GM12878 (cell line): ENCODE measurements around the gene PGK1. TPM values are rescaled to one million over a fixed set of nuclear protein-coding genes. Genes with fewer than 3 reads are reported as not detected.

Experiments
- BCL11A ChIP-seq: IDR thresholded peaks from 2 replicates; pipeline ENCODE4 v1.6.1; 2011; ENCODE audit warnings: low read depth, low read length
- BCL3 ChIP-seq: IDR thresholded peaks from 2 replicates; pipeline ENCODE4 v1.6.1; 2011; ENCODE audit warnings: borderline replicate concordance, low read depth, mild to moderate bottlenecking, moderate library complexity, low read length; ENCODE audit not compliant: insufficient read depth, poor library complexity, severe bottlenecking
- EP300 ChIP-seq, 2 experiments: fragments of 150-350 bp in 1 of 2; IDR thresholded peaks; 2 replicates each; pipeline ENCODE4 v1.6.1; 2011 to 2012; ENCODE audit warnings: low read depth in 2 of 2, low read length in 2 of 2, borderline replicate concordance in 1 of 2, improper control_type of control experiment in 1 of 2, inconsistent platforms in 1 of 2; ENCODE audit not compliant: control insufficient read depth in 1 of 2
- EZH2 ChIP-seq: IDR thresholded peaks from 2 replicates; pipeline ENCODE4 v1.6.1; 2012; ENCODE audit warnings: low read depth, mild to moderate bottlenecking, control low read depth, inconsistent platforms, low read length, borderline replicate concordance; ENCODE audit not compliant: control insufficient read depth
- GATAD2B ChIP-seq: fragments of 450-650 bp; conservative IDR thresholded peaks from 2 replicates; pipeline ENCODE4 v1.6.1; 2017; ENCODE audit warnings: low read depth, mild to moderate bottlenecking, moderate library complexity
- HDAC2 ChIP-seq: fragments of 200-600 bp; sonication (generic); IDR thresholded peaks from 2 replicates; pipeline ENCODE4 v1.6.1; 2017
- IKZF1 ChIP-seq: fragments of 450-650 bp; conservative IDR thresholded peaks from 2 replicates; pipeline ENCODE4 v1.6.1; 2017; ENCODE audit warnings: antibody characterized with exemption, mild to moderate bottlenecking
- IRF5 ChIP-seq: fragments of 450-650 bp; IDR thresholded peaks from 2 replicates; pipeline ENCODE4 v1.6.1; 2017; ENCODE audit warnings: borderline replicate concordance
- MAX ChIP-seq: IDR thresholded peaks from 2 replicates; pipeline ENCODE4 v1.6.1; 2012; ENCODE audit warnings: low read depth, low read length, improper control_type of control experiment
- NFXL1 ChIP-seq: fragments of 450-650 bp; IDR thresholded peaks from 2 replicates; pipeline ENCODE4 v1.6.1; 2017; ENCODE audit warnings: antibody characterized with exemption, mild to moderate bottlenecking, borderline replicate concordance
- NR2F1 ChIP-seq: fragments of 450-650 bp; conservative IDR thresholded peaks from 2 replicates; pipeline ENCODE4 v1.6.1; 2017; ENCODE audit warnings: mild to moderate bottlenecking
- PML ChIP-seq: IDR thresholded peaks from 2 replicates; pipeline ENCODE4 v1.6.1; 2012; ENCODE audit warnings: low read length, inconsistent platforms
- POLR2AphosphoS2 ChIP-seq: IDR thresholded peaks from 2 replicates; pipeline ENCODE4 v1.6.1; 2011; ENCODE audit warnings: low read depth, mild to moderate bottlenecking, low read length, improper control_type of control experiment, moderate library complexity
- REST ChIP-seq: IDR thresholded peaks from 2 replicates; pipeline ENCODE4 v1.6.1; 2012; ENCODE audit warnings: mild to moderate bottlenecking, low read depth, low read length
- SIX5 ChIP-seq: IDR thresholded peaks from 2 replicates; pipeline ENCODE4 v1.6.1; 2011; ENCODE audit warnings: mild to moderate bottlenecking, low read depth, low read length, moderate library complexity; ENCODE audit not compliant: severe bottlenecking
- SRF ChIP-seq, 2 experiments: IDR thresholded peaks; 2 replicates each; pipeline ENCODE4 v1.6.1; 2011; ENCODE audit warnings: low read depth in 2 of 2, low read length in 2 of 2, mild to moderate bottlenecking in 1 of 2, moderate library complexity in 1 of 2
- USF2 ChIP-seq: IDR thresholded peaks from 2 replicates; pipeline ENCODE4 v1.6.1; 2011; ENCODE audit warnings: low read depth, low read length, improper control_type of control experiment, borderline replicate concordance
- YY1 ChIP-seq: IDR thresholded peaks from 2 replicates; pipeline ENCODE4 v1.6.1; 2011; ENCODE audit warnings: low read depth, mild to moderate bottlenecking, low read length
- ZNF217 ChIP-seq: fragments of 450-650 bp; IDR thresholded peaks from 2 replicates; pipeline ENCODE4 v1.6.1; 2017; ENCODE audit warnings: antibody characterized with exemption, mild to moderate bottlenecking
- polyA plus RNA-seq, 11 experiments: library from polyadenylated mRNA; depleted of rRNA in 4 of 11; unstranded in 6 of 11; stranded (reverse) in 5 of 11; fragments of >200 nt; fragmentation: Nextera tagmentation in 4 of 11; fragmentation: Illumina TruSeq in 1 of 11; extraction: Ambion mirVana in 4 of 11; extraction: Trizol in 1 of 11; gene quantifications; 1 replicate in 1 of 11; 2 replicates in 10 of 11; pipeline versions ENCODE4 v1.2.1 to v1.2.3, GENCODE V29; 2011 to 2016; ENCODE audit warnings: inconsistent platforms in 2 of 11, missing spikeins in 2 of 11, low read depth in 1 of 11
- total RNA-seq, 4 experiments: library from RNA; depleted of rRNA in 3 of 4; stranded (reverse); fragments of >200 nt in 3 of 4; fragmentation: Illumina TruSeq in 1 of 4; extraction: Trizol in 1 of 4; gene quantifications; 2 replicates each; pipeline versions ENCODE4 v1.2.1 to v1.2.3, GENCODE V29; 2013 to 2021

PGK1 gene
- total and polyA plus RNA-seq, 10 of the 15 experiments (the other 5 are each of a cell fraction or from before 2014, with no cell fraction given), result 370 to 1,825 (median 629) TPM

- TF ChIP-seq IRF5 (no peak), EZH2 (no peak), MAX (0 out of 2 replicates have a peak, but pooled peaks have one; percentile 31), EP300 (IDR thresholded peaks at IDR 0.05; ENCODE audit: borderline replicate concordance in 1 of 2, control insufficient read depth in 1 of 2, low read depth in 2 of 2, low read length in 2 of 2) (no peak), NR2F1 (no peak), PML (no peak), BCL11A (no peak), YY1 (peak; percentile 92), NFXL1 (no peak), GATAD2B (no peak), USF2 (no peak), SRF (IDR thresholded peaks at IDR 0.05; ENCODE audit: low read depth in 2 of 2, low read length in 2 of 2) (no peak), IKZF1 (0 out of 2 replicates have a peak, but pooled peaks have one; percentile 30), POLR2AphosphoS2 (peak; percentile 95), HDAC2 (no peak), BCL3 (peak; percentile 38), ZNF217 (no peak), REST (no peak), SIX5 (no peak)
These were observed 35.4 kb downstream of the PGK1 start, which contains the start of gene TAF9B (continued) for GRCh38 chrX:78139160-78140123.
